Stimulated activated CD8-positive, alpha-beta memory T cell treated with anti-CD3 and anti-CD28 coated beads, Interleukin-4, amount 100 ng/mL, for 1 hour (primary cell): Measurements from ENCODE around the gene JAG2.

Experiments
- DNase-seq, 2 donors: peaks; one replicate each; pipeline ENCODE4 v3.0.0-alpha.2; 2020; ENCODE audit warnings: low read depth in 2 of 2, low spot score in 1 of 2

JAG2 gene

GRCh38 chr14:105166571-105167302 is 1.8 kb downstream of the JAG2 start:
- DNase-seq, result no peak

GRCh38 chr14:105165761-105166485 is 2.7 kb downstream of the JAG2 start:
- DNase-seq, result no peak

GRCh38 chr14:105165134-105165704 is 3.4 kb downstream of the JAG2 start:
- DNase-seq, result no peak

- DNase-seq, result no peak
Observed at GRCh38 chr14:105163040-105163742, 5.4 kb downstream of the JAG2 start.

- DNase-seq, result no peak
Observed at GRCh38 chr14:105162669-105162979, 6.0 kb downstream of the JAG2 start.

- DNase-seq, result no peak
Observed at GRCh38 chr14:105161964-105162668, 6.5 kb downstream of the JAG2 start.

GRCh38 chr14:105161309-105161708 is 7.3 kb downstream of the JAG2 start:
- no peak for DNase-seq

GRCh38 chr14:105160776-105161175 is 7.8 kb downstream of the JAG2 start:
- no peak for DNase-seq

GRCh38 chr14:105159344-105159743 is 9.2 kb downstream of the JAG2 start:
- no peak for DNase-seq

GRCh38 chr14:105158794-105159193 is 9.8 kb downstream of the JAG2 start:
- DNase-seq, result no peak

GRCh38 chr14:105157872-105158271 is 10.7 kb downstream of the JAG2 start:
- DNase-seq, result no peak

GRCh38 chr14:105156414-105157375 is 11.9 kb downstream of the JAG2 start:
- no peak for DNase-seq

- DNase-seq, result no peak
Observed at GRCh38 chr14:105155681-105156413, 12.7 kb downstream of the JAG2 start.

GRCh38 chr14:105155071-105155651 is 13.4 kb downstream of the JAG2 start:
- DNase-seq, result no peak

- no peak for DNase-seq
Observed at GRCh38 chr14:105154476-105154871, 14.1 kb downstream of the JAG2 start.

- no peak for DNase-seq
Observed at GRCh38 chr14:105153739-105154475, 14.7 kb downstream of the JAG2 start.

- DNase-seq, result no peak
Observed at GRCh38 chr14:105153331-105153731, 15.2 kb downstream of the JAG2 start.

- DNase-seq, result no peak
Observed at GRCh38 chr14:105152794-105153241, 15.8 kb downstream of the JAG2 start.
